Stimulated activated CD8-positive, alpha-beta memory T cell treated with anti-CD3 and anti-CD28 coated beads, Interleukin-7, amount 100 ng/mL, for 48 hours (primary cell): ENCODE data around the gene PRM2.
"Not testable (repeated sequence)": the region's sequence is repeated elsewhere in the genome, so short reads cannot be mapped to it uniquely, and the experiment has no call there.

Experiments
- DNase-seq, 2 donors: peaks; one replicate each; pipeline ENCODE4 v3.0.0-alpha.2; 2020; ENCODE audit warnings: low read depth in 1 of 2; ENCODE audit errors: extremely low read depth in 1 of 2

Gene PRM2

DNA sequence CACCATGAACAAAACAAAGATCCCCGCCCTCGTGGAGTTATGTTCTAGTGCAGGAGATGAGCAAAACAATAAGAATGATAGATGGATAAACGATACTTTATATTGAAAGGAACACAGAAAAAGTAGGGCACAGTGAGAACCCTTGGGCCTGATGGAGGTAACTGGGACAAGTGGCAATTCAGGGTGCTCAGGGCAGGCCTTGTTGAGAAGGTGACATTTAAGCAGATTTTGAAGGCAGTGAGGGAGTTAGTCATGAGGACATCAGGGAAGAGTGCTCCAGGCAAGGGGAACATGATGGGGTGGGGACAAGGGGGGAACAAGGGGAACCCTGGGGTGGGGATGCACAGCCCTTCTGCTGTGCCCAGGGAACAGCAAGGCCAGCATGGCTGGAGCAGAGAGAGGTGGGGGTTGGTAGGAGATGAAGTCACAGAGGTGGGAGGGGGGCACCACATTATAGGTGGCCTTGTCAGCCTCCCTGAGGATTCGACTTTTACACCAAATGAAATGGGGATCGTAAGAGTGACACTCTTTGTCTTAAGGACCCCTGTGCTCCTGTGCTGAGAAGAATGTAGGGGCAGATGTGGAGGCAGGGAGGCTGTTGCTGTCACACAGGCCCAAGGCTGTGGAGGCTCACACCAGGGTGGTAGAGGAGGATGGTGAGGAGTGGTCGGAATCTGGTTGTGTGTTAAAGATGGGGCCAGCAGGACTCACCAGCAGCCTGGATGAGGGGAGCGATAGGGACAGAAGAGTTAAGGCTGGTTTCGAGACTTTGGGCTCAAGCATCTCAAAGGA lies 14.0 kb upstream of the PRM2 start:
- DNase-seq: no peak

DNA sequence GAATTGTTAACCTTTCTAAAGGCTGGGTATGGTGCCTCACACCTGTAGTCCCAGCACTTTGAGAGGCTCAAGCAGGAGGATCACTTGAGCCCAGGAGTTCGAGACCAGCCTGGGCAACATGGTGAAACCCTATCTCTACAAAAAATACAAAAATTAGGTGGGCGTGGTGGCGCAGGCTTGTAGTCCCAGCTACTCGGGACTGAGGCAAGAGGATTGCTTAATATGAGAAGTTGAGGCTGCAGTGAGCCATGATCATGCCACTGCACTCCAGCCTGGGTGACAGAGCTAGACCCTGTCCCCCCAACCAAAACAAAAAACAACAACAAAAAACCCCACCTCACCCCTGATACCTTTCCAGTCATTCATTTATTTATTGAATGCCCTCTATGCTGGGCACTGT lies 13.4 kb upstream of the PRM2 start:
- DNase-seq: not testable (repeated sequence)

- no peak for DNase-seq
These were observed 12.9 kb upstream of the PRM2 start for GRCh38 chr16:11289202-11289601.

GRCh38 chr16:11285842-11286241 lies 9.6 kb upstream of the PRM2 start:
- DNase-seq: no peak

DNA sequence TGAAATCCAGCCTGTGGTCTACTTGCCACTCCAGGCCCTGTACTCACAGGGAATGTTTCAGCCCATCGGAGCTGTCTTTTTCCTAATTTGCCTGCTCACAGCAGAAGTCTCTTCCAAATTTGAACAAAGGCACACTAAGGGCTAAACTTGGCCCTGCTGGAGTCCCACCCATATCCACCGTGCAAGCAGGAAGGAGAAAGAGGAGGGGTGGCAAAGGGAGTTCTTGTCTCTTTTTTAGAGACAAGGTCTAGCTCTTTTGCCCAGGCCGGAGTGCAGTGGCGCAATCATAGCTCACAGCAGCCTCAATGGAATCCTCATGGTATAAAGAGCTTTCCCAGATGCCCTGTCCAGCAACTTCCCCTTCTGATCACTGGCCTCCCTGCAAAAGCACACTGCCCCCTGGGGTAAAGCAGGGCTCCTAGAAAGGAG lies 7.6 kb upstream of the PRM2 start:
- DNase-seq: no peak

DNA sequence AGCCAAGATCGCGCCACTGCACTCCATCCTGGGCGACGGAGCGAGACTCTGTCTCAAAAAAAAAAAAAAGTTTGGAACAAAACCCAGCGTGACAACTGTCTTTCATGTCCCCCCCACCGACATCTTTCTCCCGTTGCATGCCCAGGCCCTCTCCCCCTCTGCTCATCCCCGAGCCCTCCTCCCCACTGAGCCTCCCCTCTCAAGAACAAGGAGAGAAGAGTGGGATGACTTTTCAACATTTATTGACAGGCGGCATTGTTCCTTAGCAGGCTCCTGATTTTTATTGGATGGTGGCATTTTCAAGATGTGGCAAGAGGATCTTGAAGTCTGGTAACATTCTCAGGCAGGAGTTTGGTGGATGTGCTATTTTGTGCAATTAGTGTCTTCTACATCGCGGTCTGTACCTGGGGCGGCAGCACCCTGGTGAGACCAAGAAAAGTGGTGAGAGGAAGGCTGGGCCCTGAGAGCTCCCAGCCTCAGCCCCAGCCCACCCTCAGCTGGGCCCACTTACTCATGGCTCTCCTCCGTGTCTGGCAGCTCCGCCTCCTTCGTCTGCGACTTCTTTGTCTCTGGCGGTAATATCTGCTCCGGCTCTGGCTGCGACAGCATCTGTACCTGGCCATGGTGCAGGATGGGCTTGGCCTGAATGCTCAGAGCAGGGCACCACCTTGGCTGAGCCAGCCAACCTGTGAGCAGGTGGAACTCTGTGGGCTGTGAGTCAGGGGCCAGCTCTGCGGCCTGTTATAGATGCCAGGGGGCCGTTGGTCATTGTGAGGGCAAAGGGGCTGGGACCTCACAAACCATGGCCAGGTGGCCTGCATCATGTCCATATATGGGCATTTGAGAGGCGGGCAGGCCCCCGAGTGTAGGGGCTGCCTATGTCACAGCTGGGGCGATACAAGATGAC lies 4.6 kb upstream of the PRM2 start, which contains the start of gene PRM1:
PRM1 (minus strand) TSS at position 715 of the 907 bp plus-strand sequence; CDS start at position 623, 92 bp downstream.
- no peak for DNase-seq

DNA sequence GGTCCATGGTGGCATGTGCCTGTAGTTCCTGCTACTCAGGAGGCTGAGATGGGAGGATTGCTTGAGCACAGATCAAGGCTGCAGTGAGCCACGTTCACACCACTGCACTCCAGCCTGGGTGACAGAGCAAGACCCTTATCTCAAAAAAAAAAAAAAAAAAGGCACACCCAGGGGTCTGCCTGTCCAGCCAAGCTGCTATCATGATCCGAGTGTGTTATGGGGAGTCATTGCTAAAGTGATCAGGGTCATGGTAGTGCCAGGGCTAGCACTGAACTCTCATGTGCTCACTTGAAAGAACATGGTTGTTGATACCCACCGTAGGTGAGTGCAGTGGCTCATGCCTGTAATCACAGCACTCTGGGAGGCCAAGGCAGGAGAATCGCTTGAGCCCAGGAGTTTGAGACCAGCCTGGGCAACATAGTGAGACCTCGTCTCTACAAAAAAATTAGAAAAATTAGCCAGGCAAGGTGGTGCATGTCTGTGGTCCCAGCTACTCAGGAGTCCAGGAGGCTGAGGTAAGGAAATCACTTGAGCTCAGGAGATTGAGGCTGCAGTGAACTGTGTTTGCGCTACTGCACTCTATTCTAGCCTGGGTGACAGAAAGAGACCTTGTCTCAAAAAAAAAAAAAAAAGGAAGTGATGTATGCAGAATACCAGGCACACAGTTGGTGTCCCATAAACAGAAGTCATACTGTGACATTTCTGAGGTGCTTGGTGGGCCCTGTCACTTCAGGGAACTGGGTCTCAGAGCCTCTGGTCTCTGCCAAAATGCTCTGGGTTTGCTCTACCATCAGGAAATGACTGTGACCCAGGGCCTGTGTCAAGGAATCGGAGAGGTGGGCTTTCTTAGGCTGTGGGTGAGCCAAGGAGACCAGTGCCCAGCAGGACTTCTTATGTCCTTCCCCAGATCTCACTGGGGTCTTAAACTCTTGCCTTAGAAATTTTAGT lies 2.7 kb upstream of the PRM2 start:
- no peak for DNase-seq

- no peak for DNase-seq
These were observed 1.5 kb upstream of the PRM2 start for GRCh38 chr16:11277607-11278337.

DNA sequence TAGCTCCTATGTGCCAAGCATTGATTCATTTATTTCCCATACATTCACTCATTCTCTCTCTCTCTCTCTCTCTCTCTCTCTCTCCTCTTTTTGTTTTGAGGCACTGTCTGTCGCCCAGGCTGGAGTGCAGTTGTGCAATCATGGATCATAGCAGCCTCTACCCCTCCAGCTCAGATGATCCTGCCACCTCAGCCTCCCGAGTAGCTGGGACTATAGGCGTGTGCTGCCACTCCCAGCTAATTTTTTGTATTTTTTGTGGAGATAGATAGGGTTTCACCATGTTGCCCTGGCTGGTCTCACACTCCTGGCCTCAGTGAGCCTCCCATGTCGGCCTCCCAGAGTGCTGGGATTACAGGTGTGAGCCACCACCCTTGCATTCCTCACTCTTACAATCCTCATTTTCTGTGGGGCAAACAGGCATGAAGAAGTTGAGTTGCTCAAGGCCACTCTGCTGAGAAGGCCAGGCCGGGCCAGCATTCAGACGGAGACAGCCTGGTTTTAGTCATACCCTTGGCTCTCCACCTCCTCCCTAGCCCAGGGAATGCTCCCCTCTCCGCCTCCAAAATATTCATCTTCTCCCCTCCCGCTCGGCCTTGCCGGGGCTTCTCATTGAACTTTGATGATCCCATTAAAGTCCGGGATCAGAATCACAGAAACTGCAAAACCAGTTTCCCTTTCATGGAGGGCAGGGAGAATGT lies 765 bp upstream of the PRM2 start:
- no peak for DNase-seq

DNA sequence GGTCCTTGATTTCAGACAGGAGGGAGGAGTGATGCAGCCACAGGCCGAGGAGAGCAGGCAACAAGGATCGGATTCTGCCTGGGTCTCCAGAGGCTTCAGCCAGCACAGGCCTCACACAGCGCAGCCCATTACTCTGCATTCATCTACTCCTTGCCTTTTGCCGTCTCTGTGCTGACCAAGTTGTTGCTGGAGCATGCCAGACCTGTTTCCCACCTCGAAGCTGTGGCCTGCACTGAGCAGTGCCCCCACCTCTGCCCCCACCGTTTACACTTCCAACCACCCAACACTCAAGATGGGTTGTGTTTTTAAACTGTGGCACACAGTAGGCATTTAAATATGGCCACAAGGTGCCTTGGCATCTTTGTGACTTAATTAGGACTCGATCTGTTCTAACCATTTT lies 1.3 kb downstream of the PRM2 start:
- DNase-seq: no peak

DNA sequence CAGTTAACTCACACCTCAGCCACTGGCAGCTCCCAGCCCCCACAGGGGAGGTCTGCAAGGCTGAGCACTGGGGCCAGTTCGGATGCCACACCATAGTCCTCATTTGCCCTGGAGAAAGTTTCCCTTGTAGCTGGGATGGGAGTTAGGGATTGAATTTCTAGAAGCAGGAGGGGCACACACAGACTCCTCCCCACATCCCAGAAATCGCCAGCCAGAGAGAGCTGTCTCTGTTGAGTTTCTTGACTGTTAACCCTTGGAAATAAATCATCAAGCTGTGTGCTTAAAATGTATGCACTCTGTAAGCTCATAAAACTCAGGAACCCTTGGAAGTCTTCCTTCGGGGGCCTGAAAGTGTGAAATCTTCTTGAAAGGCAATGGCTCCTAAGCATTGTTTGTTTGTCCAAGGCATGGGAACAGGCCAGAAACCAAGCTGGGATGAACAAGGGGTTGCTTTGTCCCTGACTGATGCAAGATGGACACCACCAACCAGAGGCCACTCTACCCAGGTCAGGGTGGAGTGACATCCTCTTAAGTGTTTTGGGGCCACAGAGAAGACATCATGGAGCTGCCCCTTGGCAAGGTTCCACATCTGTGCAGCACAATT lies 2.5 kb downstream of the PRM2 start:
- no peak for DNase-seq

GRCh38 chr16:11272921-11273720 lies 3.2 kb downstream of the PRM2 start, which contains the start of gene PRM3:
TSS of gene PRM3 (minus strand) at chr16:11273629. CDS start at chr16:11273595, 34 bp downstream.
- no peak for DNase-seq

- DNase-seq: no peak
These were observed 3.8 kb downstream of the PRM2 start for GRCh38 chr16:11272484-11272883.

GRCh38 chr16:11271610-11272009 lies 4.7 kb downstream of the PRM2 start:
- DNase-seq: no peak

DNA sequence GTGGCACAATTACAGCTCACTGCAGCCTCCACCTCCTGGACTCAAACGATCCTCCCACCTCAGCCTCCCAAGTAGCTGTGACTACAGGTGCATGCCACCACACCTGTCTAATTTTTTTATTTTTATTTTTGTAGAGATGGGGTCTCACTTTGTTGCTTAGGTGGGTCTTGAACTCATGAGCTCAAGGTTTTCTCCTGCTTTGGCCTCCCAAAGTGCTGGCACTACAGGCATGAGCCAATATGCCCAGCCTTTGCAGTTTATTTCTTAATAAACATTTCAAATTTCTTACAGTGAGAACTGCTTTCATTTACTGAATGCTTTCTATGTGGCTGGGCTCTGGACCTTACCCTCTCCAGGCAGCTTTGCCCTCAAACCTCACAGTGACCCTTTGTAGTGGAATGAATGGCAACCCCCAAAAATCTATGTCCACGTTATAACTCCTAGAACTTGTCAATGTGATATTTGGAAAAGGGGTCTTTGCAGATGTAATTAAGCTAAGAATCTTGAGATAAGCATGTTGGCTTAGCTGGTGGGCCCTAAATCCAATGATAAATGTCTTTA lies 5.6 kb downstream of the PRM2 start:
- DNase-seq: no peak

DNA sequence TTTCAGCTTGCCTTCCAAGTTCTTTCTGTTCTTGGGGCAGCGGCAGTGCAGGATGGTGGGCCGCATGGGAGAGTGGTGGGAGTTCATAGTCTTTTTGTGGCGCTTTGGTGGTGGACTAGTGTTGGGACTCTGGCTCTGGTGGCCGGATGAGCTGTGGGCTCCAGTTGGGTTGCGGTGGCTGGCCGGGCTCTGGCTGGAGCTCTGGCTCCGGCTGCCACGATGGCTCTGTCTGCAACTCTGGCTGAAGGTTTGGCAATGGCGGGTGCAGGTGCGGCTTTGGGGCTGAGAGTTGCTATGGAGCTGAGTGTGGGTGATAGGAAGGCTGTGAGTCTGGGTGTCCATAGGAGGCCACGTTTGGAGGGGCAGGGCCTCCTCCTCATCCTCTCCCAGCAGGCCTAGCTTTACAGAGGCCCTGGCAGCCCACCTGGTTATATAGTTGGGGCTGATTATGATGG lies 7.3 kb downstream of the PRM2 start, which contains the start of gene TNP2:
TNP2 (minus strand) TSS at position 405 of the 455 bp plus-strand sequence; CDS start at position 342, 63 bp downstream.
- no peak for DNase-seq

GRCh38 chr16:11265124-11265523 lies 11.2 kb downstream of the PRM2 start:
- no peak for DNase-seq
